Ramos (cell line): Measurements from ENCODE around the gene FGA.

Experiments
- in situ Hi-C: fragments of 300-500 bp; cut with MboI; formaldehyde crosslinking; loops from one replicate; pipeline ENCODE4 v1.14.3; 2022; ENCODE audit warnings: low sequenced_read_pairs; ENCODE audit not compliant: unreplicated experiment

Gene FGA

GRCh38 chr4:154590329-154591006 is at the start of gene FGA:
Gene FGA (minus strand): TSS chr4:154590742. CDS start chr4:154590687, 55 bp downstream.
- in situ Hi-C loops, result no loop called here

- in situ Hi-C loops, result no loop called here
These were observed 43.5 kb upstream of the FGA start for GRCh38 chr4:154634058-154634457.

GRCh38 chr4:154631828-154632227 is 41.3 kb upstream of the FGA start:
- in situ Hi-C loops, result no loop called here

GRCh38 chr4:154630324-154630723 is 39.8 kb upstream of the FGA start:
- in situ Hi-C loops, result no loop called here

GRCh38 chr4:154626793-154627484 is 36.4 kb upstream of the FGA start:
- in situ Hi-C loops, result no loop called here

DNA sequence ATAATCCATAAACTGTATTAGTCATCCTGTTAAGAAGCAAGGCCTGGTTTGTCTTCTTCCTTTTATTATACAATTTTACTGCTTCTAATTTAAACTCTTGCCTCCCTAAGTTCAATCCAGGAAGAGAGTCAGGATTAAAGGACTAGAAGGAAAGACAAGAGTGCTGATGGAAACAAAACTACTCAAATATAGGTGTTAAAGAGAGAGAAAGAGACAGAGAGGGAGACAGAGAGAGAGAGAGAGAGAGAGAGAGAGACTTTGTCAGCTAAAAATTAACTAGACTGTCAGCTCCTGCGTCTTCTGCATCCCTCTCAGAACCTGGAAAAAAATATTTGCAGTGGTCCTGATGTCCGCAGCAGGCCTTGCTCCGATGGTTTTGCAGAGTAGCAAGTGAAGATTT is 35.4 kb upstream of the FGA start:
- in situ Hi-C loops, result no loop called here

- in situ Hi-C loops, result no loop called here
These were observed 33.5 kb upstream of the FGA start for GRCh38 chr4:154623995-154624394.

- in situ Hi-C loops, result no loop called here
These were observed 32.9 kb upstream of the FGA start for GRCh38 chr4:154623436-154623835.

DNA sequence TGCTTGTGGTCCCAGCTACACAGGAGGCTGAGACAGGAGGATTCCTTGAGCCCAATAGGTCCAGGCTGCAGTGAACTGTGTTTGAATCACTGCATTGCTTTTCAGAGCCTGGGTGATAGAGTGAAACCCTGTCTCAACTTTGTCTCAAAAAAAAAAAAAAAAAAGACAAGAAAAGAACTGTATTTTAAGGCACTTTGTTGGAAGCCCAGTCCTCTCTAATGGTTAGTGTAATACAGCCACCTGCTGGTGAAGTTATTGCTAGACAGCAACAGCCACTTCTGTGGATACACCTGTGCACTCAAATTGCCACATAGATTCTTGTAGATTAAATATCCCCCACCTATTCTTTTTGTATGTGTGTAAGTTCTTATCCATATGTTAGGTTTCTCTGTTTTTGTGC is 32.1 kb upstream of the FGA start:
- in situ Hi-C loops, result no loop called here

DNA sequence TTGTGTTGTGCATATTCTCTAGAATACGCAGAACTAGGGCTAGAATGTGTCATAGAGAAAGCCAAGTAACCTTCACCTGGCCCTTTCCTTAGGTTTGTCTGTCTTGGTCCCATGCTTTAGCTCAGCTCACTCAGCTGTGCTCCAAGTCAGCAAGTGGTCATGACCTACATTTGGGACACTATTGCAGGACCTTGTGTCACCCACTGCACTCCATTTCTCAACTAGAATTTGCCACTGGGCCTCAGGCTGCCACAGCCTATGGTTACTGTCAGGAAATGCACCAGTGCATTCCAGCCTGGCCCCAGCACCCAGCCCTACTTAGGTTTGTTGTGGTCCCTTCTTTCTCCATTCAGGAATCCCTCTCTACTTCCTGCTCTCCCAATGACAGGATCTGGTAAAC is 29.6 kb upstream of the FGA start:
- in situ Hi-C loops, result no loop called here

GRCh38 chr4:154618708-154619315 is 28.3 kb upstream of the FGA start:
- in situ Hi-C loops, result loop anchor here (10.0 kb wide), 1 partner anchor 64 kb away; the partner anchor contains the start of gene PLRG1

DNA sequence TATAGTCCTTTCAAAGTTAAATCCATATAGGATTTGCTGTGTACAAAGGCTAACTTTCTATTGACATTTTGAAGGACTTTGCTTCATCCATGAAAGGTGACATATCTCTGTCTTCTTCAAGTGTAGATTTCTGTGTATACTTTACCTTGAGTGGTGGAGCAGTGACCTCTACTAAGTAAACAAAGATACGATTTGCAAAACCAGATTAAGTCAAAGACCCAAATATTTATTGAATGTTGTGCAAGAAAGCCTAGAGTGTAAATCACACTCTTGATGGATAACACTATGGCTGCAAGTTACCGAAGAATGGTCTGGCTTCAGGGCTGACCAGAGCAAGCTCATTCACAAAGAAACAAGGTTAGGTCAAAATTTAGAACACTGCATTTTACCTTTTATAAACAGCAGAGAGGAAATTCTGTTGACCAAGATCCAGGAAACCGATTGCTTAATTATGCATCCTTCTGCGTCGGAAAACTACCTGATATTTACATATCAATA is 27.3 kb upstream of the FGA start:
- in situ Hi-C loops, result loop anchor here (10.0 kb wide), 1 partner anchor 63 kb away; the partner anchor contains the start of gene PLRG1

GRCh38 chr4:154616731-154617130 is 26.2 kb upstream of the FGA start:
- in situ Hi-C loops, result loop anchor here (10.0 kb wide), 1 partner anchor 62 kb away; the partner anchor contains the start of gene PLRG1

DNA sequence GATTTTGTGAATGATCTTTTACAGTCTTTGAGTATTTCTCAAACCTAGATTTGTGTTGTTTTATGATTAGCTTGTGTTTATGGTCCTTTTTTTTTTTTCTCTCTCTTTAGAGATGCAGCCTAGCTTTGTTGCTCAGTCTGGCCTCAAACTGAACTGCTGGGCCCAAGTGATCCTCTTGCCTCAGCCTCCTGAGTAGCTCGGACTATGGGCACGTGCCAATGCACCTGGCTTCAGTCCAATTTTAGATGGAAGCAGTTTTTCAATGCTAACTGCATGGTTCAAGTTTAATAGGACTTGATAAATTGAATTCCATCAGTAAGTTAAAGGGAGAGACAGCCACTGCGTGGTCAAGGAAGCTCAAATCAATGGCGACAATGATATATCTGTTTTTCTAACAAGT is 25.7 kb upstream of the FGA start:
- in situ Hi-C loops, result loop anchor here (10.0 kb wide), 1 partner anchor 61 kb away; the partner anchor contains the start of gene PLRG1

GRCh38 chr4:154615211-154615610 is 24.7 kb upstream of the FGA start:
- in situ Hi-C loops, result loop anchor here (10.0 kb wide), 1 partner anchor 60 kb away; the partner anchor contains the start of gene PLRG1

DNA sequence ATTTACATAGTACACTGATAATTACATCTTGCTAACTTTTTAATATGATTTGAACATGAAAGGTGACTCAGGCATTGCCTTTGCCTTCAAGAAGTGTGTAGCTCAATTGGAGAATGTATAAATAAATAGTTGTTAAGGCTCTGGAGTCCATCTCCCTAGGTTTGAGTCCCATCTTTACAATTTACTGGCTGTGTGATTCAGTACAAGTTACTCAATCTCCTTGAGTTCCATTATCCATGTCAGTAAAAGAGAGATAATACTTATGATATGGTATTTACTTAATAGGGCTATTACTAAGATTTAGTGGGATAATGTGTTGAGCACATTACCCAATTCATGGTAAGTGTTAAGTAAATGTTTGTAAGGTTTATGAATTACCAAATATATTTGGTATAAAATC is 23.8 kb upstream of the FGA start:
- in situ Hi-C loops, result loop anchor here (10.0 kb wide), 1 partner anchor 60 kb away; the partner anchor contains the start of gene PLRG1

DNA sequence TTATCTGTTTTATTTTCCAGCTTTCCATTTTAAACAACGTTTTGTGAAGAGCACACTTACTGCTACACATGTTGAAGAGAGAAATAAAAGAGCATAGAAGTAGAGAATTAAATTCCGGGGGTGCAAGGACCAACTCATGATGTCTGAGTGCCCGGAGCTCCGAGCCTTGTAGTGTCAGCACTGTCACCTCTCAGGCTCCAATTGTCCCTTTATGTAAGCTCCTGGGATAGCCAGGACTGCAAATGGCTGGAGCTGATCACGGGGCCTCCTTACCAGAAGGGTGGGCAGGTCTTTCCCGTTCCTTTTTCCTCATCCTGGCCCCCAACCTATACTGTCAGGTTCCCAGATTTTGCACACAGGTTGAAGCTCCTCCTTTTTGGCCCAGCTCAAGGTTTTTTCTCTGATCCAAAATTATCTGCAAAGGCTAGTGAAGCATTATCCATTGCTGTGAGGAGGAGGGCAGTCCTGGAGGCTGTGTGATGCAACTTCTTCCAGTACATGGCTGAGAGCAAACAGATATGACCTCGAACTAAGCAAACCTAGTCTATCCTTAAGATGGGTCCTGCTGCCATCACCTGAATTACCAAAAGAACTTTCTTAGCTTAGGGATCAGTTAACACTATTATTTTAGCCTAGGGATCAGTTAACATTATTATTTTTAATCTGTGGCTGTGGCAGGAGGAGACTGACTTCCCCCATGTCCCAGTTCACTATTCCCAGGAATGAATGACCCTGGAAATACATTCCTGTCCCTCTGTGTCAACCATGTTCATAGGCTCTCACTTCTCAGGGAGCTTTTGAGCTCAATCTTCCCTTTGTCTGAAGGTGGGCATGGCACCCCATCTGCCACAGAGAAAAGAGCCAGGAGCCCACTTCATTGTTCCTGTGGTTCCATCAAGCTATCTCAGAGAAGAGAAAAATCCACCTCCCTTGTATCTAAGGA is 22.2 kb upstream of the FGA start, which contains the start of gene FGG:
Gene FGG (minus strand): TSS at position 185 of the 943 bp plus-strand sequence. CDS start 47 bp downstream, at position 138.
- in situ Hi-C loops, result loop anchor here (10.0 kb wide), 1 partner anchor 58 kb away; the partner anchor contains the start of gene PLRG1

DNA sequence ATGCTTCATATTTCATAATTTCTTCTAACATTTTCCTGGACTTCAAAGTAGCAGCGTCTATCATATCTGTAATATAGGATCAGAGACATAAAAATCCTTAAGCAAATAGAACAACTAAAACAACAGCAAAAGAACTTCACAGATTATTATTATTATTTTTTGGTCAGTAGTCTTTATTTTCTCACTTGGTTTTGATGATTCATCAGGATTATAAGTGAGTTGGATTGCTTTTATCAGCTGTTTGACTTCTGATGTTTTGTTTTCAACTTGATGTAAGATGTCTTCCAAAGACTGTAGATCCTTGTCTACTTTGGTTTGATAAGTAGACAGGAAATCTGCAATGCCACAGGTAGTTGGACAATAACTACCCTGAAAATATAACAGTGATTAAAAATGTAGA is 21.3 kb upstream of the FGA start:
- in situ Hi-C loops, result loop anchor here (10.0 kb wide), 1 partner anchor 57 kb away; the partner anchor contains the start of gene PLRG1

DNA sequence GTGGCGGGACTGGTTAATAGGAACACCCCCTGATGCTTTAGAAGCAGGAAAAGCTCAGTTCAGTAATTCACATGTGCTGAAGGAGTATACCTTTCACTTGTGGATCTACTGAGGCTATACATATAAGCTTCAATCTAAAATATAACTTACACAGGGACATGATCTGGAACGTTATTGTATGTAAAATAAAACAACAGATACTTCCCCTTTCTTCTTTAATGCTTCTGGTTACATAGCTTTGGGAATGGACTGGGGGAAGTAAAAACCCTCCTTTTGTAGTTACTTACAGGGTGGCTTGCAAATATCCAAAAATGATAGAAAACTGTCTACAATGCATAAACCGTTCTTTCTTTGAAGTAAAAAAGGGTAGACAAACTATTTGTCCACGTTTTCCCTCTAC is 20.0 kb upstream of the FGA start:
- in situ Hi-C loops, result loop anchor here (10.0 kb wide), 1 partner anchor 56 kb away; the partner anchor contains the start of gene PLRG1
